ENCODE results near the gene TRAF4.

The TRAF4 gene, protein sequence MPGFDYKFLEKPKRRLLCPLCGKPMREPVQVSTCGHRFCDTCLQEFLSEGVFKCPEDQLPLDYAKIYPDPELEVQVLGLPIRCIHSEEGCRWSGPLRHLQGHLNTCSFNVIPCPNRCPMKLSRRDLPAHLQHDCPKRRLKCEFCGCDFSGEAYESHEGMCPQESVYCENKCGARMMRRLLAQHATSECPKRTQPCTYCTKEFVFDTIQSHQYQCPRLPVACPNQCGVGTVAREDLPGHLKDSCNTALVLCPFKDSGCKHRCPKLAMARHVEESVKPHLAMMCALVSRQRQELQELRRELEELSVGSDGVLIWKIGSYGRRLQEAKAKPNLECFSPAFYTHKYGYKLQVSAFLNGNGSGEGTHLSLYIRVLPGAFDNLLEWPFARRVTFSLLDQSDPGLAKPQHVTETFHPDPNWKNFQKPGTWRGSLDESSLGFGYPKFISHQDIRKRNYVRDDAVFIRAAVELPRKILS

GRCh38 chr17:28743243-28744103, at the start of gene TRAF4:
TRAF4 (plus strand) TSS chr17:28744011; CDS start chr17:28744113, 102 bp downstream.
- DNase-seq (ENCODE audit: low read depth) = peak; percentile 79
- TF ChIP-seq CTCF (IDR thresholded peaks at IDR 0.05; ENCODE audit: control insufficient read depth, extremely low read depth, insufficient read depth) = peak; percentile 42
- H3K4me3 ChIP-seq (ENCODE audit: low read depth, low read length) = peak within 1 kb of the TSS; percentile 89

DNA sequence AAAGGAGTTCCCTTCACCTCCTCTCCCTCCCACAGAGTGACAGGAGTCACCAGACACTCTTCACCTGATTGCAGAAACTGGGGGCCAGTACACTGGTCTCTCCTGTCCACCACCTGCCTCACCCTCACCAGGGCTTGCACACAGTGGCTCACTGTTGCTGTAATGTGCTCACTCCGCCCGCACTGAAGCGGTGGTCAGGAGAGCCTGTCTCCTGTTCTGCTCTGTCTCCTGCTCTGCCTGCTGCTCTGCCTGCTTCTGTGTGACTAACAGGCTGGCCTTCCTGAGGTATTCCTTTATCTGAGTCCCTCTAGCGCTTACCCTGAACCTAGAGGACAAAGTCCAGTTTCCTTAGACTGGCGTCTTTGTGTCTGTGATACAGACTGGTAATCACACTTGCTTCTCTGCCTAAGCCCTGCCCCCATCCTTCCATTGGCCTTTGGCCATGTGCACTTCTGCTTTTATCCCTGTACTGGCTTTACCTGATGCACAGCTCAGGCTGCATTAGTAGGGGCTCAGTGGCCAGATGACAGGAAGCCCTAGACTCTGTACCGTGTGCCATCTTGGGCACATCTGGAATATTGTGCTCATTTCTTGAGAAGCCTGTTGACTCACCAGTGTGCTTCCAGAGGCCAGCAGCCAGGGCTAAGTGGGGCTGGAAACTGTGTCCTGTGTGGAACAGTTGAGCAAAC, 45.4 kb upstream of the TRAF4 start:
- no peak for TF ChIP-seq CTCF (IDR thresholded peaks at IDR 0.05; ENCODE audit: control insufficient read depth, extremely low read depth, insufficient read depth)
- DNase-seq (ENCODE audit: low read depth) = no peak
- H3K4me3 ChIP-seq (ENCODE audit: low read depth, low read length) = no peak overlapping the region

GRCh38 chr17:28700278-28700677, 43.5 kb upstream of the TRAF4 start:
- no peak for DNase-seq (ENCODE audit: low read depth)
- H3K4me3 ChIP-seq (ENCODE audit: low read depth, low read length) = no peak overlapping the region
- TF ChIP-seq CTCF (IDR thresholded peaks at IDR 0.05; ENCODE audit: control insufficient read depth, extremely low read depth, insufficient read depth) = no peak

DNA sequence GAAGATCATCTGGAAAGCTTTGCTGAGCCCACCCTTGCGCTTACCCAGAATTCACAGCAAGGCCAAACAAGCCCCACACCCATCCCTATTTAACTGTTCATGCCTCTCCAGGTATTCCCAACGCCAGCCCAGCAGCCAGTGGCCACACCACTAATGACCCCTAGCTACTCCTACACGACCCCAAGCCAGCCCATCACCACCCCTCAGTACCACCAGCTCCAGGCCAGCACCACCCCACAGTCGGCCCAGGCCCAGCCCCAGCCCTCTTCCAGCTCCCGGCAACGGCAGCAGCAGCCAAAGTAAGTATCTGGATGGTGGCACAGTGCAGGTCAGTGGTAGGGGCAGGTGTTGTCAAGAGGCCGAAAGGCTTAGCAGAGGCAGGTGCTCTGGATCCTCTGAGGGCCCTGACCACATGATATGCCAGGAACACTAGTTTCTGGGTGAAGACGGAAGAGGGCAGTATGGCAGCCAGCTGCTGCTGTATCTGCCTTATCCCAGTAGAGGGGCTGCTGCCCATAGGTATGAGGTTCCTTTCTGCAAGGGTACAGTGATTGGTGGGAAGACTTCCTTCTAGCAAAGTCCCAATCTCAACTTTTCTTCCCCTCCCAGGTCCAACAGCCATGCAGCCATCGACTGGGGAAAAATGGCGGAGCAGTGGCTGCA, 42.9 kb upstream of the TRAF4 start:
- no peak for TF ChIP-seq CTCF (IDR thresholded peaks at IDR 0.05; ENCODE audit: control insufficient read depth, extremely low read depth, insufficient read depth)
- no peak overlapping the region for H3K4me3 ChIP-seq (ENCODE audit: low read depth, low read length)
- DNase-seq (ENCODE audit: low read depth) = no peak

DNA sequence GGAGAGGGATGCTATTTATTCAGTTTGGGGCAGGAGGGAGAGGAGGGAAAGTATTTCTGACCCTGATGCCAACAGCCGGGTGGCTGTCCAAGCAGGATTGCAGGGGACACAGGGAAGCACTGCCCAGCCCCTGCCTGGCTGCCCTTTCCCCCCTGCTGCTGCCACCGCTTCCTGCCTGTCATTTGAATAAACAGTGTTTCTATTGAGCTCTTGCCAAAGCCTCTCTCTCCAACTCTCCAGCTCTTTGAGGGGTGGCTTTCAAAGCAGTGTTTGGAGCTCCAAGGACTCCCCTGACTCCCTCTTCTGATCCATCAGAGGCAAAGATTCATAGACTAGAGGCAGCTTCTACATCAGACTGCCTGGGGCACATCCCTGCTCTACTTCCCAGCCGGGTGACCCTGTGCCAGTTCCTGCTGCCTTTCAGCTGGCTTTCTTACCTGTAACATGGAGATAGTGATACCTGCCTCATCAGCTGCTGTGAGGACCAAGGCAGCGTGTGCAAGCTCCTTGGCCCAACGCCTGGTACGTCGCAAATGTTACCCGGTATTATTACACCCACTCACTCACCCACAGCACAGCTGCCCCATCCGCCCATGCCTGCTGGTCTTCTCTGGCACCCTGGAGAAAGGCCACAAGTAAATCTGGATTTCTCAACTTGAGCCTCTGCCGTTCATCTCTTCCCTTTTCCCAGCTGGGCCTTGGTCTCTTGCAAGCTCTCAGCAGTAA, 41.6 kb upstream of the TRAF4 start:
- TF ChIP-seq CTCF (IDR thresholded peaks at IDR 0.05; ENCODE audit: control insufficient read depth, extremely low read depth, insufficient read depth) = no peak
- no peak overlapping the region for H3K4me3 ChIP-seq (ENCODE audit: low read depth, low read length)
- no peak for DNase-seq (ENCODE audit: low read depth)

DNA sequence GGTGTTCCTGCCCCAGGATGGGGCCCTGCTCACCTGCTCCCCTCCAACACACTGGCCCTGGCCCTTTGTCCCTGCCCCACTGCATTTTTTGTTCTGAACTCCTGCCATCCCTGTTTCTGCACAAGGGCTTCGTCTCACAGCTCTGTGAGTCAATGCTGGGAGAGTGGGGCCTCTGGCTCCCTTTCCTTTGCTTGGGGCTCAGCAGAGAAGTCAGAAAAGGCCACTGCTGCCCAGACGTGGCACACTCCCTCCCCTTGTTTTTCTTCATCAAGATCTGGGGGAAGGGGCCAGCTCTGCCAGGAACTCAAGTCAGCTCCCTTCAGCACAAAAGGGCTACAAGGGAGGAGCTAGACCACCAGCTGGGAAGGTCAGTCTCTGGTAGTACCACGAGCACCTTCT, 41.1 kb upstream of the TRAF4 start:
- DNase-seq (ENCODE audit: low read depth) = no peak
- H3K4me3 ChIP-seq (ENCODE audit: low read depth, low read length) = no peak overlapping the region
- TF ChIP-seq CTCF (IDR thresholded peaks at IDR 0.05; ENCODE audit: control insufficient read depth, extremely low read depth, insufficient read depth) = no peak
